ENCODE measurements around the gene CAPN10.

DNA sequence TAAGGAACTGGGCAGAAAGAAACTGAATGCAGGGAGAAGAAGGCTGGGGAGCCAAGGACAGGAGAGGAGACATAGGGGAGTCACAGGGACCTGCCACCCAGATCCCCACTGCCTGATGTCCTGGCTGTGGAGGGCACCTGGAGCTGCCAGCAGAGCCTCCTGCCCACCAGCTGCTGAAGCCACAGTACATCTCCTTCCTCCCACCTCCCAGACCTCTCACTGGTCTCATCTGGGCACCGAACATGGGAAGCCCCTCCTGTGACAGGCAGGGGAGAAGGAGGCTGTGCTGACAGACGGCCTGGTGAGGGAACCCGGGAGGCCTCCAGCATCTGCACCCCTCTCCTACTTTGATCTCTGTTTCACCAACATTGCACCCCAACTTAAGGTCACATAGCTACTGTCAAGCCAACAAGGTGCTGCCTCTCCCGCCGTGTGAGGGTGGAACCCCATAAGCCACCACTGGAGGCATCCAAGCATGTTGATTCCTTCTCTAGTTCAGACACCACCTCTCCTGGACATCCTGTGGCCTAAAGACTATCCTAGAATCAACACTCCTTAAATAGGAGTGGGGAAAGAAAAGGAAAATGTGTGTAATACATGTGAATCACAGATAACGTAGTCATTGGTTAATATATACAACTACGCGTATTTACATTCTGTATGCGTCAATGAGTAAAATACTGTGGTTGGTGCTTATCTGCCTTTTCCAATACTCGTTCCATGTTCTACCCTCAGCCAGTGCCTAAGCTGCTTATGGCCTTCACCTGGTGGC is 21.8 kb upstream of the CAPN10 start:
- TF ChIP-seq EP300 (IDR thresholded peaks at IDR 0.05) = no peak
- TF ChIP-seq, protein P1, sequence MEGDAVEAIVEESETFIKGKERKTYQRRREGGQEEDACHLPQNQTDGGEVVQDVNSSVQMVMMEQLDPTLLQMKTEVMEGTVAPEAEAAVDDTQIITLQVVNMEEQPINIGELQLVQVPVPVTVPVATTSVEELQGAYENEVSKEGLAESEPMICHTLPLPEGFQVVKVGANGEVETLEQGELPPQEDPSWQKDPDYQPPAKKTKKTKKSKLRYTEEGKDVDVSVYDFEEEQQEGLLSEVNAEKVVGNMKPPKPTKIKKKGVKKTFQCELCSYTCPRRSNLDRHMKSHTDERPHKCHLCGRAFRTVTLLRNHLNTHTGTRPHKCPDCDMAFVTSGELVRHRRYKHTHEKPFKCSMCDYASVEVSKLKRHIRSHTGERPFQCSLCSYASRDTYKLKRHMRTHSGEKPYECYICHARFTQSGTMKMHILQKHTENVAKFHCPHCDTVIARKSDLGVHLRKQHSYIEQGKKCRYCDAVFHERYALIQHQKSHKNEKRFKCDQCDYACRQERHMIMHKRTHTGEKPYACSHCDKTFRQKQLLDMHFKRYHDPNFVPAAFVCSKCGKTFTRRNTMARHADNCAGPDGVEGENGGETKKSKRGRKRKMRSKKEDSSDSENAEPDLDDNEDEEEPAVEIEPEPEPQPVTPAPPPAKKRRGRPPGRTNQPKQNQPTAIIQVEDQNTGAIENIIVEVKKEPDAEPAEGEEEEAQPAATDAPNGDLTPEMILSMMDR (IDR thresholded peaks at IDR 0.05) = no peak

Data from ovary (tissue), 3 donors.